ENCODE data around the gene BCL11B. TPM values are rescaled to one million over a fixed set of nuclear protein-coding genes. Genes with fewer than 3 reads are reported as not detected.

Gene BCL11B
- total and polyA plus RNA-seq, 2 of the 8 experiments (the other 6 are each of a cell fraction or from before 2014, with no cell fraction given) = 0.63 to 5.9 TPM

DNA sequence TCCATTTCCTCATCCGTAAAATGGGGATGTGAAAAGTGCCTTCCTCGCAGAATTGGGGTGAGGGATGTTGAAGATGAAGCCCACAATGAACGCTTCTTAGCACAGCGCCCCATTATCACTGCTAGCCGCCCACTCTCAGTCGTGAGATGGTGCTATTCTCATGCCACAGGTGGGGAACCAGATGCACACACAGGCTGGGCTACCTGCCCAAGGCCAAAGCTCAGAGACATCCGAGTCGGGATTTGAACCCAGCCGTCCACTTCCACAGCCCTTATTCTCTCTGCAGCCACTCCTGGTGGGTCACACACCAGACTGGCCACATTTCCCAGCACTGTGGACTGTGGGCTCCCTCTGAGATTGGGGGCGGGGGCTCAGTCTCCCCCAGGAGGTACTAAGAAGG is 55.8 kb downstream of the BCL11B start:
- ChIA-PET POLR2A (ENCODE audit: partially characterized antibody) (interaction anchor here (2.1 kb wide), 1 partner anchor 9 kb away, joined by 4 read pairs; no protein-coding TSS in a partner anchor), CTCF (ENCODE audit: partially characterized antibody) (interaction anchor here (0.6 to 2.3 kb wide), 5 partner anchors 9 to 1100 kb away, joined by 3 to 11 read pairs (median 4); no protein-coding TSS in a partner anchor)
- H3K27ac ChIP-seq (ENCODE audit: low read depth, low read length) = no peak overlapping the region
- peak overlapping the region; percentile 28 for H3K56ac ChIP-seq (replicated peaks; ENCODE audit: insufficient read length, low read depth, low read length)
- H3K14ac ChIP-seq (ENCODE audit: insufficient read length) = no peak overlapping the region
- no peak overlapping the region for H3K9ac ChIP-seq (replicated peaks in 1 of 4; ENCODE audit: extremely low read depth in 1 of 4, low read depth in 3 of 4, low read length in 3 of 4)
- TF ChIP-seq KDM1A (IDR thresholded peaks at IDR 0.05; ENCODE audit: borderline replicate concordance, low read length) = peak; percentile 8; the same call in 1 of the 2 replicates
- no peak for TF ChIP-seq RBBP5 (IDR thresholded peaks at IDR 0.05; ENCODE audit: borderline replicate concordance, low read depth, low read length)
- H3K27me3 ChIP-seq (replicated peaks in 1 of 4; ENCODE audit: control insufficient read depth in 3 of 4, extremely low read depth in 1 of 4, insufficient read depth in 3 of 4, low read length in 3 of 4) = no peaks in the 10 kb centered on the region
- 94% methylated on average over 9 of the region's 10 CpGs; no CpG with 5 or more reads in 1 of the 2 experiments for WGBS, 2 experiments (ENCODE audit: extremely low coverage in 1 of 2, insufficient coverage in 1 of 2, insufficient read length in 1 of 2, insufficient replicate concordance in 2 of 2, low coverage in 1 of 2, low lambda C conversion rate in 2 of 2, missing lambda C conversion rate in 1 of 2)
- no peak overlapping the region for H2BK15ac ChIP-seq (ENCODE audit: low read length)
- peaks cover 3 to 30% of the 10 kb centered on the region in 2 experiments; a peak in 3 of 4 replicates for H3K79me2 ChIP-seq (ENCODE audit: control insufficient read depth in 1 of 2, insufficient read depth in 2 of 2, low read length in 2 of 2)
- no peak overlapping the region for H3K23ac ChIP-seq (ENCODE audit: insufficient read length)
- H3K4me2 ChIP-seq (ENCODE audit: insufficient read depth in 1 of 2, low read depth in 2 of 2, low read length in 2 of 2) = no peak overlapping the region
- no peak for DNase-seq (ENCODE audit: low read depth in 1 of 2, low spot score in 2 of 2)
- H3K23me2 ChIP-seq (ENCODE audit: low read depth, low read length) = no peaks in the 10 kb centered on the region
- H2BK120ac ChIP-seq (replicated peaks; ENCODE audit: low read depth, low read length) = no peak overlapping the region
- H2BK20ac ChIP-seq (ENCODE audit: low read length) = no peak overlapping the region
- H2BK12ac ChIP-seq (ENCODE audit: low read depth, low read length) = no peak overlapping the region
- no peak overlapping the region for H2BK5ac ChIP-seq (ENCODE audit: low read depth, low read length)
- H3K4me3 ChIP-seq (ENCODE audit: extremely low read depth in 1 of 4, insufficient read depth in 2 of 4, low read depth in 3 of 4, low read length in 4 of 4) = no peak overlapping the region
- no peak overlapping the region for H2AK5ac ChIP-seq (ENCODE audit: low read depth, low read length)
- no peak overlapping the region for H4K5ac ChIP-seq (ENCODE audit: insufficient read length, low read depth, low read length)
- no peaks in the 10 kb centered on the region for H3K36me3 ChIP-seq (ENCODE audit: control insufficient read depth in 2 of 4, insufficient read depth in 4 of 4, low read length in 3 of 4)
- peaks cover 8% of the 10 kb centered on the region; the same call in 1 of the 2 replicates for H3K79me1 ChIP-seq (ENCODE audit: low read depth, low read length)
- H4K8ac ChIP-seq (ENCODE audit: extremely low read depth, insufficient read depth, low read length) = 0 out of 2 replicates have a peak overlapping the region, but pooled peaks have one; percentile 48
- H4K20me1 ChIP-seq (replicated peaks in 1 of 2; ENCODE audit: control insufficient read depth in 1 of 2, insufficient read depth in 2 of 2, low read length in 2 of 2) = peaks cover 0 to 7% of the 10 kb centered on the region in 2 experiments
- no peak overlapping the region for H3K18ac ChIP-seq (ENCODE audit: extremely low read depth, low read length)
- H2AFZ ChIP-seq (ENCODE audit: low read length) = no peak overlapping the region
- FAIRE-seq = no peak
- H3K4me1 ChIP-seq (replicated peaks in 1 of 4; ENCODE audit: control insufficient read depth in 3 of 4, insufficient read depth in 4 of 4, low read length in 3 of 4) = peaks cover 0 to 4% (median 2%) of the 10 kb centered on the region in 4 experiments; a peak in 2 of 7 replicates
- no peak overlapping the region for H4K91ac ChIP-seq (replicated peaks; ENCODE audit: insufficient read length, low read length)
- no peaks in the 10 kb centered on the region for H3K9me3 ChIP-seq (ENCODE audit: insufficient read depth in 2 of 2, low read depth in 1 of 2, low read length in 1 of 2)
- H3K4ac ChIP-seq (replicated peaks; ENCODE audit: insufficient read length, low read depth, low read length) = no peak overlapping the region

Measured in H1 (cell line).